GM04504 (cell line): ENCODE data around the gene LRRC4B.

Experiments
- DNase-seq: peaks from one replicate; pipeline ENCODE4 v3.0.0-alpha.2; 2012; ENCODE audit warnings: low read depth

The LRRC4B gene

DNA sequence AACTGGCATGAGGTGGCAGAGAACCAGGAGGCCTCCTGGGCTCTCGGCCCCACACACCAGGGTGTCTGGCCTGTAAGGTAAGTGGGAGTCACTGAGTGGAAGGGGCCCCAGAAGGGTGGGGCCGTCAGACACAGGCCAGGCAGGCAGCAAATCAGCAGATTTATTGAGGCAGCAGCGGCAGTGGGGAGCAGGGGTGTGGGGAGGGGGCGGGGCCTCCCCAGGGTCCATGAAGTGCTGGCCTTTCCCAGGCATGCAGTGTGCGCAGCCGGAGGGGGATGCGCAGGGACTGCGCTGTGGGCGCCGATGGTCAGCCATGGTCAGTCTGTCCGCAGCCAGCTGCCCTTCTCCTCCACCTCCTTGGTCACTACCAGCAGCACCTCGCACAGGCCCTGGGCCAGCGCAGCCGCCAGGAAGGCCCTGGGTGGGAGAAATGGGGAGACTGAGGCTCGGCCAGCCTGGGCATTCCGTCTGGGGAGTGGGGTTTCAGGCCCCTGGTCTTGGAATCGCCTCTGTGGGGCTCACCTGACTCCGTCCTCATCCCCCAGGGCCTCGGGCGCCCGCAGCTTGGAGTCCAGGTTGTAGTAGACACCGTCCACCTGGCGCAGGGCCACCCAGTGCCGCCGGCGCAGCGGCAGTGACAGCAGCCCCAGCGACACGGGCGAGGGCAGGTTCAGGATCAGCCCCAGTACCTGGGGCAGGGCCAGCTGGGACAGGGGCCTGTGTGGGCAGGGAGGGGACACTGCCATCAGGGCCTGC is 62.2 kb downstream of the LRRC4B start:
- no peak for DNase-seq

- DNase-seq = no peak
These were observed 66.4 kb downstream of the LRRC4B start for GRCh38 chr19:50501568-50502475.

DNA sequence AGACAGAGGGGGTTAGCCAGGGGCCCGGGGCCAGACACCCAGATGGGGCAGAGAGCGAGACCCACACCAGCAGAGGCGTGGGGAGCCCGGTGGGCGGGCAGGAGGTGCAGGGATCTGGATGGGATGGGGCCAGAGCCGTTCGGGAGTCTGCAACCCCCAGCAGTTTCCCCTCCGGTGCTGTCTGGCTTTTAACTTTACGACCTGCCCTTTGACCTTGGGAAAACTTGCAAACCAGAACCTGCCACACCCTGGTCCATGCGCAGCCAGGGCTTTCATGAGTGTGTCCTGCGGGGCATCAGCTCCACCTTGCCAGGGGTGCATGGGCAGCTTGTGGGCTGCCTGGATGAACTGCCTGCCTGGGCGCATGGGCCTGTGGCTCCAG is 67.1 kb downstream of the LRRC4B start:
- DNase-seq = no peak

DNA sequence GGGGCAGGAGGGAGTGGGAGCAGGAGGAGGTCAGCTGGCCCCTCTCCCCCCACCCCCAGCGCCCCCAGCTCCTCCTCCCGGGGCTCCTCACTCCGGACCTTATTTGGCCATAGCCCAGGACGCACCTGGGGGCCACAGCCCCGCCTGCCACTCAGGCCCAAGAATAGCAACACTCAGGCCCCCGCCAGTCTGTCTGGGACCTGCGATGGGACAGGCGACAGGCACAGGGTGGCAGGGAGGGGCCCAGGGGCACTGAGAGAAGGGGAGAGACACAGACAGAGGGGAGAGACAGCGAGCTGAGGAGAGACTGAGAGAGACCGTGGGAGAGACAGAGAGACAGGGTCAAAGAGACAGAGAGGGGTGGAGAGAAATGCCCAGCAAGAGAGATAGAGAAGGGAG is 67.5 kb downstream of the LRRC4B start:
- DNase-seq = no peak

DNA sequence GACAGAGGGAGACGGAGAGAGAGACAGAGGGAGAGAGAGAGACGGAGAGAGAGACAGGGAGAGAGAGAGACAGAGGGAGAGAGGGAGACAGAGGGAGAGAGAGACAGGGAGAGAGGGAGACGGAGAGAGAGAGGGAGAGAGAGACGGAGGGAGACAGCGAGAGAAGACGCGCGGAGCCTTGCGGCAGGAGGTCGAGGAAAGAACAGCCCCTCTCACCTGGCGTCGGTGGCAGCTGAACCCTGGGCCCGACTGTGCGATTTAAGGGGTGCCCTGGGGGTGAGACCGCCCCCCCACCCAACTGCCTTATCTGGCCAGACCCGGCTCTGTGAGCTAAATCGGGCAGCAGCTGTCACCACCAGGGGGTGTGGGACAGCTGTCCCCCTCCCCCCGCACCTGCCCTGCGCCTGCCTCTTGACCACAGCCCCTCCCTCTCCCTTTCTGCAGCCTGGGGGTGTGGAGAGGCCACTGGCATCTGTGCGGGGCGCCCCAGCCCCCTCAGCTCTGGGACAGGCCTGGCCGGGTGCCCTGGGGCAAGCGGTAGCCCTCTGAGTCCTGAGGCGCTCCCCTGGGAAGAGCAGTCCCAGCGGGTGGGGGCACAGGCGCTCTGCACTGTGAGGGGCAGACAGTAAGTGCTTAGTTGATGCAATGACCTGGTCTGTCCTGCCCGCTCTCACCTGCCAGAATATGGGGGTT is 68.0 kb downstream of the LRRC4B start:
- DNase-seq = no peak

- DNase-seq = no peak
These were observed 69.8 kb downstream of the LRRC4B start for GRCh38 chr19:50498219-50499056.

- DNase-seq = no peak
These were observed 71.2 kb downstream of the LRRC4B start for GRCh38 chr19:50497022-50497405.

GRCh38 chr19:50496189-50497021 is 71.8 kb downstream of the LRRC4B start:
- no peak for DNase-seq

DNA sequence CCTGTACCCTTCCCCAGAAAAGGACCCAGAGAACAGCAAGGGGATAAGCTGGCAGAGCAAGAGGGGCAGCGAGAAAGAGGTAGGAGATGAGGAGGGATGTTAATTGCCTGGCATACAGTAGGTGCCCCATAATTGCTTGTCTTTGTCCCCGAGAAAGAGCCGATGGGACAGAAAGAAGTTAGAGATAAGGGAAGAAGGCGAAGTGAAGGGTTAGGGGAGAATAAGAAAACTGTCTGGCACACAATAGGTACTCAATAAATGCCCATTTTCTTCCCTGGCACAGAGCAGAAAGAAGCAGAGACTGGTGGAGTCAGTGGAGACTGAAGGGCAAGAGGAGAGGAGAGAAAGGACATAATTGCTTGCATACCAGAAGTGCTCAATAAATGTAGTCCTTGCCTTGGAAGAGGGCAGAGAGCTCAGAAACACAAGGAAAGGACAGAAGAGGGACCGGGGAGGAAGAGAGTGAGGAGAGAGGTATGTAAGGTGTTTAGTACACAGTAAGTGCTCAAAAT is 73.2 kb downstream of the LRRC4B start:
- no peak for DNase-seq

GRCh38 chr19:50494186-50495019 is 73.8 kb downstream of the LRRC4B start:
- DNase-seq = no peak

DNA sequence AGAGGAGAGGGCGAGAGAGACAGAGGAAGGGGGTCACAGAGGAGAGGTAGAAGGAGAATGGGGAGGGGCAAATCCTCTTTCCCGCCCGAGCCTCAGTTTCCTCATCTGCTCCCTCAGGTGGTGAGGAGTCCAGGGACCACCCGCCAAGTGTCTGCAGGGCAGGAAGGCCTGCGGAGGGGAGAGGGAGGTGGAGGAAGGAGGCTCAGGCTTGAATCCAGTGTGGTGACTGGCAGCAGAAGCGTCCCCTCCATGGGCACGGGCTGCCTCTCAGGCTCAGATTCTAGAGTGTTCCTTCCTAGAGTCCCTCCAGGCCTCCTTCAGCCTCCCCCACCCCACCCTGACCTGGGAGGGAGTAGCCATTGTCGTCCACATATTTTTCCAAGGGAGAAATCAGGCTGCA is 75.1 kb downstream of the LRRC4B start:
- DNase-seq = no peak

DNA sequence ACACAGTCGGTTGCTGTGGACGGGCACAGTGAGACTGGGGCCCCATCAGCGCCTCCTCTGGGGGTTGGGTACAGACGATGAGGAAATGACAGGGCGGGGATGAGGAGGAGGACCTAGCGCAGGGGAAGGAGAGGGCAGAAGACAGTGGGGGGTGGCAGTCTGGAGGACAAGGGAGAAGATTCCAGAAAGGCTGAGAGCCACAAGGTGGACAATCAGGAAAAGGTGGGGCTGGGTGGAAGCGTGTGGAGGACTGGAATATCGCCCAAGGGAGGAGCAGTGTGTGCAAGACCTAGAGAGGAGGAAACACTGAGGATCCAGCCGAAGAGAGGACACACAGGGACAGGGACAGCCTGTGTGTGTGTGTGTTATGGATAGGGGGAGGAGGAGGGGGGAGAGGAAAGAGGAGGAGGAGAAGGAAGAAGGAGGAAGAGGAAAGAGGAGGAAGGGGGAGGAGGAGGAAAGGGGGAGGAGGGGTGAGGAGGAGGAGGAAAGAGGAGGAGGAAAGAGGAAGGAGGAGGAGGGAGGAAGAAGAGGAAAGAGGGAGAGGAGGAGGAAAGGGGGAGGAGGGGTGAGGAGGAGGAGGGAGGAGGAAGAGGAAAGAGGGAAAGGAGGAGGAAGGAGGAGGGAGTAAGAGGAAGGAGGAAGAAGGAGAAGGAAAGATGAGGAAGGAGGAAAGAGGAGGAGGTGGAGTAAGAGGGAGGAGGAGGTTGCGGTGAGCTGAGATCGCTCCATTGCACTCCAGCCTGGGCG is 75.8 kb downstream of the LRRC4B start:
- no peak for DNase-seq

GRCh38 chr19:50490991-50491472 is 77.2 kb downstream of the LRRC4B start:
- no peak for DNase-seq

DNA sequence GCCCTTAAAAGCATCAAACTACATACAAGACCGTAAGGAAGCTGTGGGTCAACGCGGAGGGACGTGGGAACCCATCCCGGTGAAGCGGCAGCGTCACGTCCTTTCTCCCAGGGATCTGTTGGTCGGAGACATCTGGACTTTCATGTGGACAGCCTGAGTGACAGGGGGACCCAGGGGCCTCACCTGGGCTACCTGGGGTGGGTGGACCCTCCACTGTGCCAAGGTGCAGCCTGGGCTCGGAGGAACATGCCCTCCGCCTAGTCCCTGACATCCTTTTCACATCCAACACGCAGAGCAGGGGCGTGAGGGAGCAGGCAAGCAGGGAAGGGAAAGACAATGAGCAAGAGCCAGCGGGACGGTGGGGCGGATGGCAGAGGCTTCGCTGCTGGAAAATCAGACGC is 77.8 kb downstream of the LRRC4B start:
- no peak for DNase-seq

- no peak for DNase-seq
These were observed 78.7 kb downstream of the LRRC4B start for GRCh38 chr19:50489461-50490011.

DNA sequence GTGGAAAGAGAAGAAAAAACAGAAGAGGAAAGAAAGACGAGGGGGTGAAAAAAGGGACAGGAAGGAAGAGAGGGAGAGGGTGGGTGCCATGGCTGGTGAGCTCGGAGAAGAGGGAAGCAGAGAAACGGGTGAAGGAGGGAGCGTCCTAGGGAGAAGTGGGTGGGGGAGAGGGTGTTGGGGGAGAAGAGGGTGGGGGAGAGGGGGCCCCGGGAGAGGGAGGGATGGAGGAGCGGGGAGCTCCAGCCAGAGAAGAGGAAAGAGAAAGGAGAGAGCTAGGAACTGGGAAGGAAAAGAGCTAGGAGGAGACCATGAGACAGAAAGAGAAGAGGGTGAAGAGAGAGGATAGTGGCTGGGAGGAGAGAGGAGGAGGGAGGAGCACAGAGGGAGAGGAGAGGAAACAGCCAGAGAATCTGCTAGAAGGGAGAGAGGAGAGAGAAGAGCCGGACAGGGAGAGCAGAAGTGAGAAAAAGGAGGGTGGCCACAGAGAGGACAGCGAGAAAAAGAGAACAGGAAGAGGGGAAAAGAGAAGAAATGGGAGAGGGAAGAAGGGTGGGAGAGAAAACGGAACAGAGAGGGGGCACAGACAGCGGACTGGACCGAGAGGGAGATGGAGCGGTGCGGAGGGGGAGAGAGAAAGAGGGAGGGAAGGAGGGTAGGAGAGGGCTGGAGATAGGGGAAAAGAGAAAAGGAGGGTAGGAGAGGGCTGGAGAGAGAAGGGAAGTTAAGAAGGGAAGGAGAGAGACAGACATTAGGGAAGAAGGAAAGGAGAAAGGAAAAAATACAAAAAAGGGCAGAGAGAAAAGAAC is 79.6 kb downstream of the LRRC4B start:
- DNase-seq = no peak

DNA sequence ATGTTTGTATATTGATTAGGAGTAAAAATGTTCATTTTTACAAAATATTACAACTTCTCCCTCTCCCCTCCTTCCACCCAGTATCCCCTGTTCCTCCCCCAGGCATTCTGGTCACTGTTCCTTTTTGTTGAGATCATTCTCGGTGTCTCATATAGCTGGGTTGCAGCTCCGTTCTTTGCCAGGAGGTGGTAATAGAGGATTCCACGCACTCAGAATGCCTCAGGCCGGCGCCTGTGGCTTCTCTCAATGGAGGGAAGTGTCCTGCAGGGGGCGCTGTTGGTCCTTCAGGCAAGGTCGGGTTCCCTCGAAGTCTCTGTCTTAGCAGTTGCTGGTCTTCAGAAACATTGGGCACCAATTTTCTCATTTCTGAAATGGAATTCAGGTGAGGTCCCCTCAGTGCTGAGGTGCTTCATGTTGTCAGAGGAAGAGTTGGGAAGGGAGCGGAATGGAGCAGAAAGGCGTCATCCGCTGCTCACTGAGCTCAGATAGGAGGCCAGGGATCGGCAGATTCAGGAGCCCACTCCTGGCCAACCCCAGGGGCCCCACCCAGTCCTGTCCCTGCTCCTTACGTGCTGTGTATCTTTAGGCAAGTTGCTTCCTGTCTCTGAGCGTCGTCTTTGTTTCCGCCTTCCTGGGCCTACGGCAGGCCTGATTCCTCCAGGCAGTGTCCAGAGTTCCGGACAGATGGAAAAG is 81.3 kb downstream of the LRRC4B start:
- DNase-seq = no peak
